GM21619 (cell line): ENCODE data around the gene ZDHHC14.

Experiments
- ATAC-seq: cut with Tn5 transposase; IDR thresholded peaks from one replicate; pipeline ENCODE4 v1.9.1; 2021; ENCODE audit not compliant: unreplicated experiment

The ZDHHC14 gene

DNA sequence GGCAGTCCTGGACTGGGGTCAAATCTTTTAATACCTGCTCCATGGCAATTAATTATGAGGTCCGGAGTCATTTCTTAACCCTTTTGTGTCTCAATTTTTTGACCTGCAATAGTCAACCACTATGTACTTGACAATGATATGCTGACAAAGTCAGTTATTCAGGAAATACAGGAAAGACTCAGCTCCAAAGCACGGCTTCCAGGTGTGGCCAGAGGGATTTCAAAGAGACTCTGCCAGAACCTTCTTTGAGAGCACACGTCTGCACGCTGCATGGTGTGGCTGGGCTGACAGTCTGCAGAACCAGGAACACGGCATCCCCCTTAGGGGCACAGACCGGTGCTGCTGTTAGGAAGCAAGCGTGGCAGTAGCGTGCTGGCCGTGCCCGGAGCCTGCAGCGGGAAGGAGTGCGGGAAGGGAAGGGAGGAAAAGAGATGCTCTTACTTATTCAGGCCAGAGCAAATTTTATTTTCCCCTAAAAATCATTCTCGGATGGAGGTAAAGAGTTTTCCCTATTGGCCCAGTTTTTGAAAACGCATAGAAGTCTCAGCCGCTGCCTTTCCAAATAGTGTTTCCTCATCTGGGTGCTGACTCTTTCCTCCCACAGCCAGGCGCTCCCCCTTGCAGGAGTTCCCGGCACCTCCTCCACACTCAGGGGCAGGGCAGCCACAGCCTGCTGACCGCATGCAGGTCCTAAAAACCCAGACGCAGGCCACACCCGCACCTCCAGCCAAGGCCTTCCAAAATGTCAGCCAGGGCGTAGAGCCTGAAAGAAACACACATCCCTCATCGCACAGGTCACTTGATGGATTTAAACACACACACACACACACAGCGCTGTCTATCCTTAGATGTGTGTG, 254.6 kb downstream of the ZDHHC14 start:
- ATAC-seq = no peak

DNA sequence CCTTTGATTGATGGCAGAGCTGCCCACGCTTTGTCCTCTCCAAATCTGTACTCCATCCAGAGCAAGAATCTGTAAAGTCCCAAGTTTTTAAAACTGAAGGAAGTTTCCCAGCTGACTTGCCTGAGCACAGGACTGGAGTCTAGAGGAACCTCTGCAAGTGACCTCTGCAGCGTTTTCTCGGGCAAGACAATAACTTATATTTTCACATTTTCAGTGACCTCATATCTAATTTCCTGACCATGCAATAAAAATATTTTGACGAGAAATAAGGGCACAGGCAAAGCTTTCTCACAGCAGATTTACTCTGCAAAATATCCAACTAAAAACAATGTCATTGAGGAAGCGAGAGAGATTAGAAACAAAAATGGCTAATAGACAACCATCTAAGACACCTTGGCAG, 256.5 kb downstream of the ZDHHC14 start:
- no peak for ATAC-seq

DNA sequence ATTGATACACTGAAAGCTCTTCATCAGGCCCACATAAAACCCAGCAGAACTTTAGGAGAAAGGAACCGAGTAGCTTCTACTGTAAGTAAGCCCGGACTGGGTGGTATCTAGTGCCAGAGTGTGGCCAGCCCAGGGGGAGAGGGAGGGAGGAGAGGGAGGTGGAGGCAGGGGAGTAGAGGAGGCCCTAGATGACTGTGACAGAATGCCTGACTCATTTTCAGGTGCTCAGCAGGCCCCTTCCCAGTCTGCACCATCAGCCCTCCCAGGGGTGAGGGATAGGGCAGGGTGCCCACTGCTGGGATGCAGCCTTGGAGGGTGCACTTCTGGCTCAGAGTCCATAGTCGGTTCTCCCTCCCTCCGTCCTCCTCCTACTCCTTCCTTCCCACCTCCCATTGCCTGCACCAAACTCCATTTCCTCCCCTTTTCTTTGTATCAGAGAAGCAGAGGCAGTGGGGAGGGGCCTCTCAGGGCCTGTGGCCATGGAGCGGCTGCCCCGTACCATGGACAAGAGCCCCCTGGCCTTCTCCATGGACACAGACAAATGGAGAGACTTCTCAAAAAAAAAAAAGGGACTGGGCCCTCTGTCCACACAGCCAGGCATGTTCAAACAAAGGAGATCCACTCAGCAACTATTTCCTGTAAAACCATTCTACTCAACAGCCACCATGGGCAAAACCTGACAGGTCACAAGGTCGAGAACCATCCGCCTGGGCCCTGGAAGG, 257.1 kb downstream of the ZDHHC14 start:
- no peak for ATAC-seq

DNA sequence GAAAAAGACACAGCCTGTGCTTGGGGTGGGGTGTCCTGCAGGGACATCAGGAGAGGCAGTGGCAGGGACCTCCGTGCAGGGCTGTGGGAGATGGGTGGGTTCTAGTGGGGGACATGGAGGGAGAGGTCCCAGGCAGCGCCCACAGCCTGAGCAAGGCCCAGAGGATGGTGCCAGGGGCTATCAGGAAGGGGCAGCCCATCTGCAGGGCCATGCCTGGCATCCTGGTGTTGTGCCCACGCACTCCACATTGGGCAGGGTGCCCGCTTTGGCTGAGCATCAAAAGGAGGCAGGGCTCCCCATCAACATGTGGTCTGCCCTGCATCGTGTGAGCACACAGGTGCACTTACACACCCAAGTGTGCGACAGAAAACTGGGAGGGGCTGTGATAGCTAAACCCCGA, 257.8 kb downstream of the ZDHHC14 start:
- ATAC-seq = no peak

DNA sequence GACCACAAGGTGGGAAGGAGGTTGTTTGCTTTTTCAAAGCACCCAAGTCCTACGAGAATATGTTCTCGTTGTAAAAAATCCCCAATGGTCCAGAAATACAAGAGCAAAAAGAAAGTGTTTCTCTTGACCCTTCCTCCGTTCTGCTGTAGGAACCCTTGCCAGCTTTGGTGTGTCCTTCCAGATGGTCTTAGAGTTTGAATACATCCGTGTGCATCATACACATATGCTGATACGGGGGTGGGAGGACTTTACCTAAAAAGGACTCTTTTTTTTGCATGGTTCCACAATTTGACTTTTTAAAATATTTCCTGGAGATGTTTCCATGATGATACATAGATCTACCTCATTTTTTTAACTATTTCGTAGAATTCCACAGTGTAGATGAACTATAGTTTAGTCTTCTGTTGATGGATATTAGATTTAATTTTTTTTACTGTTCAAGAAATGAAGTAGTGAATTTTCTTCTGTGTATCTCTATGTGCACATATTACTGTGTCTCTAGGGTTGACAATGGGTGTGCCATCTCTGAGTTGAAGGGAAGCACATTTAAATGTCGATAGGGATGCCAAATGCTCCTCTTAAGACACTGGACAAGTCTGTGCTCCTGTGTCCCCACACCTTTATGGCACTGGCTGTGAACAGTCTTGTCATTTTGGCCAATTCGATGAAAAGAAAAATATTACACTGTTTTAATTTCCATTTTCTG, 259.9 kb downstream of the ZDHHC14 start:
- ATAC-seq = no peak

DNA sequence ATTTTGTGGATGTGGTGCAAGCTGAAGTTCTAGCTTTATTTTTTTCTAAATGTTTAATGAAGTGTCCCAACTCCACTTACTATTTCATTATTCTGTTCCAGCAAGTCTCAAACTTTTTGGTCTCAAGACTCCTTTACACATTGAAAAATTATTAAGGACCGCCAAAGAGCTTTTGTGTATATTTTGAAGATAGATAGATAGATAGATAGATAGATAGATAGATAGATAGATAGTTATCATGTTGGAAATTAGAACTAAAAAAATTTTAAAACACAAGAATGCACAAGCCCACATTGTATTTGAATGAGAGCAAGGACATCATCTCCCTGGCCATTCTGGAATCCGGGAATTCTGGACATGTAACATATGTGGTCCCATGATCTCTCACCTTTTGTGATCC, 260.8 kb downstream of the ZDHHC14 start:
- no peak for ATAC-seq

DNA sequence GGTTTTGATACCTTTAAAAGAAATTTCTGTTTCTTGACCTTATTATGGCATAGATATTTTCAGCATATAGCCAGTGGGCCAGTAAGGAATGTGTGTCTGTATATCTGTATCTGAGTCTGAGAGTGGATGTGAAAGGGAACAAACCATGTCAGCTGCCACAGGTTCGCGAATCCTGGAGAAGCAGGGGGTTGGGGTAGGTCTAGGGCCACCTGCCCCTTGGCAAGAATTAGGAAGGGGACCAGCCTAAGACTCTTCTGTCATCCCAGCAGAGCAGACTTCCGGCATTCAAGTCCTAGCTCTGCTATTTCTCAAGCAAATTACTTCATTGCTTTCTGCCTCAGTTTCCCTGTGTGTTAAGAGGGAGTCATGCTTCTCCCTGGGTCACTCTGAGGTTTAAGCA, 261.7 kb downstream of the ZDHHC14 start:
- no peak for ATAC-seq

DNA sequence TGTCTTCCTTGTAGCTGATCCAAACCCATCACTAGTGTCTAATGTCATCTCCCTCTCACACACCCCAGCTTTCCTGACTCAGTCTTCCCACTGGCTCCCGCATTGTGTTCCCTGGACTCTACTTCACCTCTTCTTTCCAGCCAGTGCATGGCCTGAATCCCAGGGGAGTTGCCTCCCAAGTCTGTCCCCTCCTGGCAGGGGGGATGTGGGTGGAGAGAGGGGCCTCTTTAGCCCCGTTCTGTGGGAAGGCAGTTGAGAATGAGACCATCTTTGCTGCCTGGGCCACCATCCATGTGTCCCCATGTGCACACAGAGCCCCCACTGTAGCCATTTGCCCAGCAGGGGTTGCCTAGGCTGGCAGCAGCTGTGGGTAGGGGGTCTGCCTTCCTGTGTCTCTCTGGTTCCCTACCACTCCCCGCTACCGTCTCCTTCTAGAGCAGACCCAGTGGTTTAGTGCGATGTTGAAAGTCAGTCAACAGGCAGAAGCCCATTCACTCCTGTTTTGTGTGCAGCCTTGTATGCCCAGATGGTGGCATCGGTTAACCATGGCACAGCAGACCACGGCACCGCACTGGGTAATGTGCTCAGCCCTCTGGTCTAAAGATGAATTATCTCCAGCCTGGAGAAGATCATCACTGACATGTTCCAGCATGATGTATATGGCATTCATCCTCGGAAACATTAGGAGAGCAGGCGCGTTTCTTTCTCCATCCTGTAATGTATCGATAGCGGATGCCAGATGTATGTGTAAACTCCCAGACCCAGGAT, 263.2 kb downstream of the ZDHHC14 start:
- ATAC-seq = no peak

DNA sequence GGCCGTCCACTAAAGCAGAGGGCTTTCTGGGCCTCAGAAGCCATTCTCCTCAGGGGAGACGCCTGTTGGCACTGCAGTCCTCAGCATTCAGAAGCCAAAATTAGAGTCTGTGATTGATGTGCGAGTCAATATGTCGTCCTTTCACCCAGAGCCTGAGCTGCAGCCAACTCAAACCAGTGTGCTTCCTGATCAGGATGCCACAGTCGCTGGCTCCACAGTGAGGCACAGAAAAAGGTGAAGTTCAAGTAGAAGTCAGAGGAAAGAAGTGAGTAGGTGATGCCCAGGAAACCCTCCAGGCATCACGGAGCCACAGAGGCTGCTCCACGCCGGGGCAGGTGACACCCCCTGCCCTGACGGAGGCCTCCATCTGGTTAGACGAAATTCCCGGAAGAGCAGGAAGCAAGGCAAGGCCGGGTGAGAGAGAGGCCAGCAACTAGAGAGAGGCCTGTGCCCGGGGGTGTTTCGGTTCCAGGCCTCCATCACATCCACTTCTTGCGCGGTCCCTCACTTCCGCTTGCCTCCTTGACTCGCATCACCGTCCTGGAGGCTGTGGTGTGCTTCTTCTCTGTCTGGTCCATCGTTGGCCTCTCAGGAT, 264.3 kb downstream of the ZDHHC14 start:
- no peak for ATAC-seq

DNA sequence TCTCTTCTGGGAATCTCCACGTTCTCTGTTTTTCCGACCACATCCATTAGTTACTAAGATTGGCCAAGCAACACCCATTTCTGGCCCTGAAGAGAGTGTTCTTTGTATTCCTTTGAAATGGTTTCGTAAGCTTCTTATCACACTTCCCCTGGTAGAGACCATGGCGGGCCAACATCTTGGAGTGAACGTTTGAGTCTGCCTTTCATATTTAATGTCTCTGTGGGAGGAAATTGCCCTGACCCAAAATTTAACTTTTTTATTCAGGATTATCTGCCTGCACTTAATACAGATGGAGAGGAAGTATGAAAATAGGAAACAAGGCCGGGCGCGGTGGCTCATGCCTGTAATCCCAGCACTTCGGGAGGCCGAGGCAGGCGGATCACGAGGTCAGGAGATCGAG, 265.0 kb downstream of the ZDHHC14 start:
- ATAC-seq = no peak

DNA sequence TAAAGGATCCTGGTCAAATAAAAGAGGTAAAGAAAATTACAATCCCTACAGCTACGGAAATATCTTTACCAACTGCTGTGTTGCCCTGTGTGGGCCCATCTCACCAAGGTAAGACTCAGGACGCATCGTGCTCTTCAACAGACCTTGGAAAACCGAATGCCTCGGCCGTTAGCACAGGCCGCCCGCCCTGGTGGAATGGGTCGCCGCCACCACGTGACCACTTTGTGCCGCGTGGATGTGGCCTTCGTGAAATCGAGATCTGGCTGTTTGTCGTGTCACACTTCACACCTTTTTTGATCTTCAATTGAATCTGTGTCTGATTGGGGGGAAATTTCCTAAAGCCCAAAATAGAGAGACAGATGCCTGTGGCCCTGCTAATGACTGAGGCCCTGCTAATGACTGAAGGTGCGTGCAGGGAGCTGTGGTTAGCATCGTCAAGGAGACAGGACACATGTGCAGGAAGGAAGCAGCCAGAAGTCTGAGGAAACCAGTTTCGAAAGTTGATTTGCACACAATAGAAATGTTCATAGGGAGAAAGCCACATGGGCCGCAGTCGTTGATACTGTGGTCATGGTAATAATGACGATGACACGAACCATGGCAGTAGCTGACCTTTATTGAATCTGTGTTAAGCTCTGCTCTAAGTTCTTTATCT, 266.4 kb downstream of the ZDHHC14 start:
- no peak for ATAC-seq

DNA sequence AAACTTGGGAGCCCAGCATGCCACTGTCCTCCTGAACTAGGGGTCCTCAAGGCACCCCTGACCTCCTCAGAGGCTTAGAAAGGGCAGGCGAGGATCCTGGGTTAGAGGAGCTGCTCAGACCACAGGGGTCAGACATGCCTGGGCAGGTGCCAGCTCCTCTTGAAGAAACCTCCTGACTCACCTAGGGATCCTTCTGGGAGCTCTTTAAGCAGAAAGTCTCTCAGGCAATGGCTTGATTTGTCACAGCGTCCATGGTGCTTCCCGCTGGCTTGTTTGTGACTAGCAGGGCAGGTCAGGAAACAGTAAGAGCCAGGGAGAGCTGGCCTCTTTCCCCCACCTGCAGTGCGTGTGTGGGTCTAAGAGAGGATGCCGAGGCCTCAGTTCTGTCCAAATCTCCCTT, 267.6 kb downstream of the ZDHHC14 start:
- ATAC-seq = no peak

DNA sequence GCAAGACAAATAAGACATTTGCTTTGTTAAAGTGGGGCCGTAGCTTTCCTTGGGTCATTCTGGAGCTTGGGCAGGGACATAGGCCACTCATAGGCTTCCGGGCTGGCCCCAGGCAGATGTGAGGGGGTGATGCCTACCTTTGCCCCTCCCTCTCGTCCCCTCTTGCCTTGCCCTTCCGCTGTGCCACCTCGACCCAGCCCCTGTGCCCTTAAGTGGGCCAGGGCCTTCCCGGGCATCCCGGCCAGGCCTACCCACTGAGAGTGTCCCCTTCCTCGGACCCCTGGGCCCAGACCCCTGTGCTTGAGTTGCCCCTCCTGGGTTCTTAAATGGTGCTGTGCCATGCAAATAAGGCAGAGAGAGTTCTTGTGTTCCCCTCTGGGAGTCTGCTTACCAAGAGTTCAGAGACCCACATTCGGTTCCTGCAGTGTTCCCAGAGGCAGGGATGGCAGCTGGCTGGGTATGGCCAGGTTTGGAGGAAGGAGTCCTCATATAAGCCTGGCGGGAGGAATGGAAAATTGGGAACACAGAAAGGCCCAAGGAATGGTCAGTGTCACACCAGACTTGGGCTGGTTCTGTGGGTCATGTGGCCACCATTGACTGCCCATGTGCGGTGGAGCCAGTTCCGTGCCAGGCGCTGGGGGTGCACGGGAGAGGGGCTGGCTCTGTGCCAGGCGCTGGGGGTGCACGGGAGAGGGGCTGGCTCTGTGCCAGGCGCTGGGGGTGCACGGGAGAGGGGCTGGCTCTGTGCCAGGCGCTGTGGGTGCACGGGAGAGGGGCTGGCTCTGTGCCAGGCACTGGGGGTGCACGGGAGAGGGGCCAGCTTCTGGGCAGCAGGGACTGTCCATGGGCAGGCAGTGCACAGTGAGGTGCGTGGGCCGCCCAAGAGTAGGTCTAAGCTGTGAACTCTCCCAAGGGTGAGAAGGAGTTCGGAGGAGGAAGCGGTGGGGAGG, 268.6 kb downstream of the ZDHHC14 start:
- ATAC-seq = no peak

DNA sequence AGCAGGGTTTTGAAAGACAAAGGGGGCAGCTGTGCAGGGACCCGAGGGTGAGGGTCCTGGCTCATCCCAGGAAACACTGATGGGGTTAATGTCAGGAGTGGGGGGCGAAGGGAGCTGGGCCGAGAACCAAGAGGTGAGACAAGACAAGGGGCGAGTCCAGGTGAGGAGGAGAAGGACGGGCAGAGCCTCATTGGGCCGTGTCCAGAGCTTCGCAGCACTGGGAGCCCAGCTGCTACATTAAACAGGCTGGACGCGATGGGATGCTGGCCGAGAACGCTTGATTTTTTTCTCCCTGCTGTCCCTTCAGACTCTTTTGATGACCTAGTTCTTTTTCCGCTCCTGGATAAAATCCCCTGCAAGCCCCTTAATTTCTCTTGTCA, 269.3 kb downstream of the ZDHHC14 start:
- no peak for ATAC-seq

DNA sequence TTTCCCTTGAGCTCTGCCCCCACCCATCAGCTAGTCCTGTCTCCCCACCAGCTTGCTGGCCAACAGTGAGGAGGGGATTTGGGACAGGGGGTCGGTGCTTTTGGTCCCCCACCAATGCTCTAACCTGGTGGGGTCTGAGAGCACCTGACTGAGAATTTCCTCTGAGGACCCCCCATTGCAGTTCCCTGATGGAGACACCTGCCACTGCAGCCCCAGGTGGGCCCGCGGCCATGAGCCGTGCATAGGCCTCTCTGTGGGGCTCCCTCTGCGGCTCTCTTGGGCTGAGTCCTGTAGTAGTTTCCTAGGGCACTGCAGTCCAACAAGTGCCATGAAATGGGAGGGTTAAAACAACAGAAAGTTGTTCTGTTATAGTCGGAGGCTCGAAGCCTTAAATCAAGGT, 269.8 kb downstream of the ZDHHC14 start:
- no peak for ATAC-seq

DNA sequence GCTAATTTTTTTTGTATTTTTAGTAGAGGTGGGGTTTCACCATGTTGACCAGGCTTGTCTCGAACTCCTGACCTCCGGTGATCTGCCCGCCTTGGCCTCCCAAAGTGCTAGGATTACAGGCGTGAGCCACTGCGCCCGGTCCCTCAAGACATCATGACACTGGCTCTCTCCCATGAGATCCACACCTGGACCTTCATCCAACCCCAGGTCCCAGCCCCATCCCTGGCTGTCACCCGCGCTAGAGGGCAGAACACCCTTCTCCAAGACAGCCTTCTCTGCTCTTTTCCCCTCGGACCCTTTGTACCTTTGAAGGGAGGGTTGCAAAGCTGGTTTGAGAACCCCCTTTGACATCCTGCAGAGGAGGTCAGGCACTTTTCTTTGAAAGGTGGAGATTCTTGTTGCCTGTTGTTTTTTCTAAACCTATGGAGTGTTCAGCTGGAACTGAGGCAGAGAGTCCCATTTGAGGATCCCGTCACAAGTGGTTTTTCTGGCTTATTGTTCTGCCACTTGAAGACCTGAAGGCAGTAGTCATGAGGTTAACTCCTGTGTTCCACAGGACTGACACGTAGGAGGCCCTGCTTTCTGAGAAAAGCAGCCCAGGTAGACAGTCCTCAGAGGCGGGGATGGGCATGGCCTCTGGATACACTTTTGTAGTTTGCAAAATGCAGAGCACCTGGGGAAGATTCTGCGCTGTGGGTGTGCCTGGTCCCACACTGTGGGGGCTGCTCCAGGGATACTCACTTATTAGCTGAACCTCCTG, 270.9 kb downstream of the ZDHHC14 start:
- no peak for ATAC-seq

DNA sequence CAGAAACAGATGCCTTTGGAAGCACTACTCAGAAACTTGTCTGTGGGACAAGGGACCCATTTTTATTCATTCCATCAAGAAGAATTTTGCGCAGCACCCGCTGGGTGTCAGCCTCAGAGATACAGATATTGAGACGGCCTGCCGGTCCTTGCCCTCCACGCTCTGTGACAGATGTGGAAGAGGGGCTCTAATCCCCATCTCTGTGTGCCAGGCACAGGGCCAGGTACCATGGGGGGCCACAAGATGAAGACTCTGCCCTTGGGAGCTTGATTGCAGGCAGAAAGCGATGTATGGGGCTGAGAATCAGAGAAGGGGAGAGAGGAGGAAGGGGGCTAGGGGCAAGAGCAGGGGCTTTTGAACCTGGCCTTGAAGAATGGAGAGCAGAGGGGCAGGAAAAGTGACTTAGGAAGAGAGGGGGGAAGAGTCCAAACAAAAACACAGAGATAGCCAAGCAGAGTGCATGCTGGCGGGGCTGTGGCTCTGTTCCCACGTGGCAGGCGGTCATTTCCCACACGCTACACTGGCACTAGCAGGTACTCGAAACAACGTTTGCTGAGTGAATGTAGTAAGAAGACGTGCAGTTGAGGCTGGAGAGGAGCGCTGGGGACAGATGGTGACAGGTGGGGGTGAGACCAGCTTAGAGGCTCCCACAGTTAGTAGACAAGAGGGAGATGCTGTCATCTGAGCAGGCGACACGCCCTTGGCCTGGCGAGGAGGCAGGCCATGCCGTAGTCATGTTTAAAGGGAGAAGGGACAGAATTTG, 271.8 kb downstream of the ZDHHC14 start:
- ATAC-seq = no peak

DNA sequence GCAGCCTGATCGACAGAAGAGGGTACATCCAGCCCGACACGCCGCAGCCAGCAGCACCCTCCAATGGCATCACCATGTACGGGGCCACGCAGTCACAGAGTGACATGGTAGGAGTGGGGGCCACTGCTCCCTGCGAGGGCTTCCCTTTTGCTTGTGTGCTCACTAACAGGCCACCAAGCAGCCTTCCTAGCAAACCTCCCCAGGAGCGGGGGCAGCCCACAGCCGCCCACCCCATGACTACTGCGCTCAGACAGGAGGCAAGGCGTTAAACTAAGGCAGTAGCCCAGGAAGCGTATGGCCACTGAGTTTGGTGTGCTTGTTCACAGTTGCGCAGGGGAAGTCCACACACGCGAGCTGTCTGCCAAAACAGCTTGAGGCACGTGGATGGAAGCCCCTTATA, 272.5 kb downstream of the ZDHHC14 start:
- no peak for ATAC-seq
